Aorta (tissue), 5 donors: Measurements from ENCODE around the gene DDX41. TPM values are rescaled to one million over a fixed set of nuclear protein-coding genes. Genes with fewer than 3 reads are reported as not detected.

Experiments
- ATAC-seq: fragments of 200-7000 bp; cut with Tn5 transposase; one replicate; pipeline ENCODE4 v1.9.1; 2022; ENCODE audit warnings: moderate library complexity; ENCODE audit not compliant: low FRiP score
- DNase-seq, 2 donors: peaks; one replicate each; pipeline ENCODE4 v3.0.0-alpha.2; 2020
- H3K27ac ChIP-seq, 2 donors: one replicate each; pipeline ENCODE4 v1.5.1; 2013; ENCODE audit warnings: low read length in 2 of 2, mild to moderate bottlenecking in 2 of 2, moderate library complexity in 2 of 2, control low read depth in 1 of 2, inconsistent platforms in 1 of 2, low read depth in 1 of 2
- H3K27me3 ChIP-seq, 2 donors: one replicate each; pipeline ENCODE4 v1.6.1; 2013; ENCODE audit warnings: control low read depth in 1 of 2, low read length in 1 of 2, mild to moderate bottlenecking in 1 of 2, moderate library complexity in 1 of 2; ENCODE audit not compliant: insufficient read depth in 2 of 2, control insufficient read depth in 1 of 2
- H3K36me3 ChIP-seq, 2 donors: one replicate each; pipeline ENCODE4 v1.6.1; 2013; ENCODE audit warnings: control low read depth in 1 of 2, low read length in 1 of 2, mild to moderate bottlenecking in 1 of 2; ENCODE audit not compliant: insufficient read depth in 2 of 2, control insufficient read depth in 1 of 2
- H3K4me1 ChIP-seq, 2 donors: one replicate each; pipeline ENCODE4 v1.6.1; 2013; ENCODE audit warnings: low read length in 2 of 2, control low read depth in 1 of 2, mild to moderate bottlenecking in 1 of 2, moderate library complexity in 1 of 2; ENCODE audit not compliant: insufficient read depth in 2 of 2, control insufficient read depth in 1 of 2
- H3K4me3 ChIP-seq, 2 donors: one replicate each; pipeline ENCODE4 v1.5.1; 2013; ENCODE audit warnings: low read length in 2 of 2, control low read depth in 1 of 2, mild to moderate bottlenecking in 1 of 2
- H3K9me3 ChIP-seq: one replicate; pipeline ENCODE4 v1.6.1; 2013; ENCODE audit warnings: mild to moderate bottlenecking, low read length; ENCODE audit not compliant: control insufficient read depth
- WGBS, 2 donors: extraction: QIAGEN DNeasy Blood & Tissue Kit; methylation state at CpG; one replicate each; pipeline ENCODE4 v1.1.7; 2013; 5-methylcytosine and 5-hydroxymethylcytosine counted together
- intact Hi-C, 2 donors: fragments of 100-400 bp; cut with DNase I; formaldehyde crosslinking; loops; one replicate each; pipeline versions ENCODE4 v1.14.2 to v1.15.0; 2022
- polyA plus RNA-seq, 2 donors: library from polyadenylated mRNA; stranded (reverse); fragments of 200-250 nt; gene quantifications; one replicate each; pipeline ENCODE4 v1.2.3, GENCODE V29; 2013
- total RNA-seq, 2 donors: library from RNA; stranded (reverse); fragmentation: NEBNext Ultra II Directional; extraction: Animal tissue kit (Norgen Biotek cat#: 25700); gene quantifications; one replicate each; pipeline ENCODE4 v1.2.1, GENCODE V29; 2021
- donor health status: healthy with polysubstance abuse.
- donor health status: Bipolar disorder and iron deficiency.
- donor health status: DM: no; HTN: no; CAD: no.
- donor health status: DM: no; HTN: no; CAD: no.
- donor health status: DM: yes; HTN: yes; CAD: no.

Gene DDX41
- total and polyA plus RNA-seq, 4 donors, result 45.0 to 95.4 (median 50.7) TPM

GRCh38 chr5:177466861-177467260, 49.9 kb downstream of the DDX41 start:
- DNase-seq, result no peak
- H3K27me3 ChIP-seq, result no peaks in the 10 kb centered on the region
- H3K9me3 ChIP-seq, result no peaks in the 10 kb centered on the region
- H3K27ac ChIP-seq, result no peak overlapping the region
- 96 to 98% methylated on average over 25 of the region's 25 CpGs for WGBS, 2 donors
- intact Hi-C loops, result no loop called here
- H3K4me3 ChIP-seq, result no peak overlapping the region
- no peaks in the 10 kb centered on the region for H3K4me1 ChIP-seq
- H3K36me3 ChIP-seq, result peaks cover 0 to 4% of the 10 kb centered on the region in 2 donors
- no peak for ATAC-seq

GRCh38 chr5:177465044-177465443, 51.7 kb downstream of the DDX41 start:
- intact Hi-C loops, result no loop called here
- DNase-seq, result no peak
- H3K36me3 ChIP-seq, result peaks cover 0 to 4% of the 10 kb centered on the region in 2 donors
- no peaks in the 10 kb centered on the region for H3K4me1 ChIP-seq
- H3K4me3 ChIP-seq, result no peak overlapping the region
- H3K9me3 ChIP-seq, result no peaks in the 10 kb centered on the region
- H3K27ac ChIP-seq, result no peak overlapping the region
- no peak for ATAC-seq
- H3K27me3 ChIP-seq, result no peaks in the 10 kb centered on the region
- 98 to 99% methylated on average over 11 of the region's 11 CpGs for WGBS, 2 donors

- Histone ChIP-seq H3K27me3 (no peaks in the 10 kb centered on the region), H3K27ac (no peak overlapping the region), H3K9me3 (no peaks in the 10 kb centered on the region), H3K4me1 (no peaks in the 10 kb centered on the region), H3K4me3 (no peak overlapping the region), H3K36me3 (peaks cover 0 to 8% of the 10 kb centered on the region in 2 donors)
- DNase-seq (no peak), ATAC-seq (no peak)
- intact Hi-C loops, result no loop called here
- 85 to 86% methylated on average over 27 of the region's 27 CpGs for WGBS, 2 donors
Observed at GRCh38 chr5:177462021-177462670, 54.6 kb downstream of the DDX41 start.

Other genes starting within 250 kb of the DDX41 start
- 10 to 100 TPM; 19.6 to 28.7 TPM for gene RAB24, start 213.2 kb downstream of the DDX41 start, total RNA-seq
- 10 to 100 TPM; 49.6 to 80.7 TPM for gene RAB24, start 213.2 kb downstream of the DDX41 start, polyA plus RNA-seq
- gene PRELID1, start 213.2 kb downstream of the DDX41 start, total RNA-seq, result 10 to 100 TPM; 57.2 to 72.7 TPM
- 100 to 1,000 TPM in 1 of 2 donors, 10 to 100 TPM in 1; 91.0 to 104 TPM for gene PRELID1, start 213.2 kb downstream of the DDX41 start, polyA plus RNA-seq
- 1 to 10 TPM; 9.1 to 9.2 TPM for gene MXD3, start 205.1 kb downstream of the DDX41 start, total RNA-seq
- gene MXD3, start 205.1 kb downstream of the DDX41 start, polyA plus RNA-seq, result 10 to 100 TPM in 1 of 2 donors, 1 to 10 TPM in 1; 4.1 to 52.6 TPM
- 10 to 100 TPM; 86.2 to 89.0 TPM for gene LMAN2, start 165.3 kb downstream of the DDX41 start, total RNA-seq
- 100 to 1,000 TPM; 142 to 145 TPM for gene LMAN2, start 165.3 kb downstream of the DDX41 start, polyA plus RNA-seq
- 10 to 100 TPM in 1 of 2 donors, 1 to 10 TPM in 1; 8.8 to 15.0 TPM for gene RGS14, start 159.0 kb downstream of the DDX41 start, total RNA-seq
- gene RGS14, start 159.0 kb downstream of the DDX41 start, polyA plus RNA-seq, result 1 to 10 TPM; 5.7 to 9.4 TPM
- not detected for gene SLC34A1, start 132.5 kb downstream of the DDX41 start, total RNA-seq
- gene SLC34A1, start 132.5 kb downstream of the DDX41 start, polyA plus RNA-seq, result not detected
- not detected for gene PFN3, start 116.3 kb downstream of the DDX41 start, total RNA-seq
- not detected for gene PFN3, start 116.3 kb downstream of the DDX41 start, polyA plus RNA-seq
- gene F12, start 107.4 kb downstream of the DDX41 start, total RNA-seq, result under 1 TPM; 0.23 to 0.33 TPM
- 1 to 10 TPM in 1 of 2 donors, not detected in 1; 1.8 TPM for gene F12, start 107.4 kb downstream of the DDX41 start, polyA plus RNA-seq
- 10 to 100 TPM; 26.8 to 27.6 TPM for gene GRK6, start 90.3 kb downstream of the DDX41 start, total RNA-seq
- 10 to 100 TPM; 13.0 to 14.1 TPM for gene GRK6, start 90.3 kb downstream of the DDX41 start, polyA plus RNA-seq
- gene PRR7, start 70.1 kb downstream of the DDX41 start, total RNA-seq, result 1 to 10 TPM; 1.9 to 2.0 TPM
- under 1 TPM in 1 of 2 donors, not detected in 1; 0.74 TPM for gene PRR7, start 70.1 kb downstream of the DDX41 start, polyA plus RNA-seq
- 100 to 1,000 TPM in 1 of 2 donors, 10 to 100 TPM in 1; 66.3 to 140 TPM for gene DBN1, start 43.3 kb downstream of the DDX41 start, total RNA-seq
- 10 to 100 TPM; 23.7 to 68.9 TPM for gene DBN1, start 43.3 kb downstream of the DDX41 start, polyA plus RNA-seq
- 100 to 1,000 TPM; 510 to 729 TPM for gene PDLIM7, start 19.4 kb downstream of the DDX41 start, total RNA-seq
- gene PDLIM7, start 19.4 kb downstream of the DDX41 start, polyA plus RNA-seq, result 1,000 to 10,000 TPM in 1 of 2 donors, 100 to 1,000 TPM in 1; 184 to 1,248 TPM
- 10 to 100 TPM; 15.0 to 21.6 TPM for gene DOK3, start 7.1 kb downstream of the DDX41 start, total RNA-seq
- 1 to 10 TPM; 2.7 to 4.4 TPM for gene DOK3, start 7.1 kb downstream of the DDX41 start, polyA plus RNA-seq
- gene FAM193B, start 37.6 kb upstream of the DDX41 start, total RNA-seq, result 100 to 1,000 TPM in 1 of 2 donors, 10 to 100 TPM in 1; 67.5 to 113 TPM
- gene FAM193B, start 37.6 kb upstream of the DDX41 start, polyA plus RNA-seq, result 100 to 1,000 TPM in 1 of 2 donors, 10 to 100 TPM in 1; 49.5 to 533 TPM
- 100 to 1,000 TPM; 119 to 137 TPM for gene TMED9, start 75.2 kb upstream of the DDX41 start, total RNA-seq
- 100 to 1,000 TPM; 110 to 124 TPM for gene TMED9, start 75.2 kb upstream of the DDX41 start, polyA plus RNA-seq
- gene B4GALT7, start 83.2 kb upstream of the DDX41 start, total RNA-seq, result 10 to 100 TPM; 18.9 to 22.6 TPM
- 10 to 100 TPM; 19.0 to 36.8 TPM for gene B4GALT7, start 83.2 kb upstream of the DDX41 start, polyA plus RNA-seq